Activated CD8-positive, alpha-beta memory T cell treated with anti-CD3 and anti-CD28 coated beads for 4 hours (primary cell): ENCODE data around the gene PEDS1.
"Not testable (repeated sequence)": the region's sequence is repeated elsewhere in the genome, so short reads cannot be mapped to it uniquely, and the experiment has no call there.

Experiments used
- DNase-seq, 2 donors: peaks; one replicate each; pipeline ENCODE4 v3.0.0-alpha.2; 2020; ENCODE audit warnings: low read depth in 2 of 2

Gene PEDS1

DNA sequence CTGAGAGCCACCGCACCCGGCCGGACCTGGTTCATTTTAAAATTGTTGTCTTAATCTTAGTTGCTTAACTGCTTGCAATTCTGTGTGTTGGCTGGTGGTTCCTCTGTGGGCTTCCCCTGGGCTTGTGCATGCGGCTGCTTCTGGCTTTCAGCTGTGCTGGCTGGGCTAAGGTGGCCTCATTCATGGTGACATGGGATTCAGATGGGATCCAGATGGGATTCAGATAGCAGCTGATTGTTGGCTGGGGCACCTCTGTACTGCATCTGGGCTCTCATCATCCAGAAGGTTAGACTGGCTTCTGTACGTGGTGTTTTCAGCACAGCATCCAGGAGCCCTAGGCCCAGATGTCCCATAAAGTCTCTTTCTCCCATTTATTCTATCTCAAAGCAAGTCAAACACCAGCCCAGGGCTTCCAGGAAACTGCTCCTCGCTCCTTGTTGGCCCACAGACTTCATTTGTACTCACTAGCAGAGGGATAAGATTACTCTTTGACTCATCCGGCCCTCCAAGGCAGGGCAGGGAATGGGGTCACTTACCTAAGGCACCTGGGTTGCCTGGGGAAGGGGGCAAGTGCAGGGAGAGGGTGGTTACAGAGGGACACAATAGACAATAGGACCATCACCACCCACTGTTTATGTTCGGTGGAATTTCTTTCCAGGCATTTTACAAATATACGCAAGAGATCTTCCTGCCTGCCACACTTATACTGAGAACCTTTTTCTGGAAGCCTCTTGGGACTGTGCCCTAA is 10.2 kb upstream of the PEDS1 start:
- no peak for DNase-seq

DNA sequence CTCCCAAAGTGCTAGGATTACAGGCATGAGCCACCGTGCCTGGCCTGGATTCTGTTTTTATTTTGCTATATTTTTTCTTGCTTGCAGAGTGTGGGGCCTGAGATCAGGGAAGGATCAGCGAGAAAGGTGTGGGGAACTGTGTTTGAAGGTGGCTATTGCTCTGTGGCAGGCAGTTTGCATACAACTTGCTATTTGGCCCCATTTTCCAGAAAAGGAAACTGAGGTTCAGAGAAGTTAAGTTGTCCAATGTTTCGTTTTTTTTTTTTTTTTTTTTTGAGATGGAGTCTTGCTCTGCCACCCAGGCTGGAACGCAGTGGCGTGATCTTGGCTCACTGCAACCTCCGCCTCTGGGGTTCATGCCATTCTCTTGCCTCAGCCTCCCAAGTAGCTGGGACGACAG is 8.0 kb upstream of the PEDS1 start:
- not testable (repeated sequence) for DNase-seq

DNA sequence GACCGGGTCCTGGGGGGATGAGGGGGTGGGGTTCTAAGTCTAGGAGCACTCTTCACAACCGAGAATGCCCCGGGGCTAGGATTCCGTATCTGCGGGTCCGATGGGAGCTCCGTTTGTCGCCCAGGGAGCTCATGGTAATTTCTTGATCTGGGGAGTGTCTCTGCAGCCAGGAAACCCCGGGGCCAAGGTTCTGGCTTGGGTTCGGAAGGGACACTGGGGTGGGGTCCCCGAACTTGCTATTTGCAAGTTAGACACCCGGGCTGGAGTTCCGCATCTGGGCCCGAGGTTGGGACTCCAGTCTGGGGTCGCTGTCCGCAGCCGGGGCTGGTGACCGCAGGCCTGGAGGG is 397 bp downstream of the PEDS1 start:
- DNase-seq, result no peak

DNA sequence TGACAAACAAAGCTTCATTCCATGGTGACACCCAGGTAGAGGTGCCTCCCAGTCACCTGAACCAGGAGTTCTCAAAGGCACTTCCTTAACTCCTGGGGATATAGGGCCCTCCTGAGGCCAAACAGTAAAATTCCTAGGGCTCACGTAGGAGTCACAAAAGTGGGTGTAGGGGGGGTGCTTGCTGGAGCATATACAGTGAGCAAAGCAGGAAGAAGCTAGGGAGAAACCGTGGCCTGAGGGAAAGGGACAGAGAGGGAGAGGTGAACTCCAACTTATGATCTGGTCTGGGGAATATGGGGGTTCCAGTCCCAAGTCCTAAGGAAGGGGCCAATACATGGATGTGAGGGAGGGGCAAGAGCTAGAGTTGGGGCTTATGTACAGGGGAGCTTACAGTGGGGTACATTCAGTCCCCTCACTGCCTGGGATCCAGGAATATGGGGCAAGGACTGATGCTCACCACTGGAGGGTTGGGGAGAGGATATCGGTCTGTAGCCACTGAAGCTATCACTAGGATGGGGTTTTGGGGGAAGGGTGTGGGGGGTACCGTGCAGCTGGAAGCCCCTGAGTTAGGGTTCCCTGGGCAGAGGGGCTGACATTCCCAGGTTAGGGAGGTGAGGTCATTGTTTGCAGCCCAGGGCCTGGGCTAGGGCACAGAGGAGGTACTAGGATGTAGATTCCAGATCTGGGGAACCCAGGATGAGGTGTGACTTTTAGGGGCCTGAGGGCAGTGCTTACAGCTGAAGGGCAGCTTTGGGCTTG is 950 bp downstream of the PEDS1 start:
- DNase-seq, result no peak

DNA sequence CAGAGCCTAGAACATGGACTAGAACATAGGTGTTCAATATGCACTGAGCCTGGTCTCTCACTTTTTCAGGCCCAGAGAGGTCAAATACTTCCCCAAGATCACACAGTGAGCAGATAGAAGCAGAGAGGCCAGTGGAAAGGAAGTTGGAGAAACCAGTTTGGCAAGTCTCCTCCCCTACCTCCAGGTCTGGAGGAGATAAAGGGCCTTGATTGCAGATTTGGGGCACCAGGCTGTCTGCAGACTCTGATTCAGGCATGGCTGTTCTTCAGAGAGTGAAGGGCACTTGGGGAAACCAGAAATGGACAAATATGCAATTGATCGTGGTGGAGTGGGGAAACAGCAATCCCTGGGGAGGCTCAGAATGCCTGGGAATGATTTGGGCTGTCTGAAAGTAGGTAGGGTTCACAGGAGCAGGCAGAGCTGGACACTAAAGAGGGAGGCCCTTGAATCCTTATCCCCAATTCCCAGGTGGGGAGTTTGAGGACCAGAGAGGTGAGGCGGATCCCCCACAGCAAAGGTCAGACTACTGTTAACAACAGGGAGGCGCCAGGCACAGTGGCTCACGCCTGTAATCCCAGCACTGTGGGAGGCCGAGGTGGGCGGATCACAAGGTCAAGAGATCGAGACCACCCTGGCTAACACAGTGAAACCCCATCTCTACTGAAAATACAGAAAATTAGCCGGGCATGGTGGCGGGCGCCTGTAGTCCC is 2.3 kb downstream of the PEDS1 start:
- DNase-seq, result no peak

DNA sequence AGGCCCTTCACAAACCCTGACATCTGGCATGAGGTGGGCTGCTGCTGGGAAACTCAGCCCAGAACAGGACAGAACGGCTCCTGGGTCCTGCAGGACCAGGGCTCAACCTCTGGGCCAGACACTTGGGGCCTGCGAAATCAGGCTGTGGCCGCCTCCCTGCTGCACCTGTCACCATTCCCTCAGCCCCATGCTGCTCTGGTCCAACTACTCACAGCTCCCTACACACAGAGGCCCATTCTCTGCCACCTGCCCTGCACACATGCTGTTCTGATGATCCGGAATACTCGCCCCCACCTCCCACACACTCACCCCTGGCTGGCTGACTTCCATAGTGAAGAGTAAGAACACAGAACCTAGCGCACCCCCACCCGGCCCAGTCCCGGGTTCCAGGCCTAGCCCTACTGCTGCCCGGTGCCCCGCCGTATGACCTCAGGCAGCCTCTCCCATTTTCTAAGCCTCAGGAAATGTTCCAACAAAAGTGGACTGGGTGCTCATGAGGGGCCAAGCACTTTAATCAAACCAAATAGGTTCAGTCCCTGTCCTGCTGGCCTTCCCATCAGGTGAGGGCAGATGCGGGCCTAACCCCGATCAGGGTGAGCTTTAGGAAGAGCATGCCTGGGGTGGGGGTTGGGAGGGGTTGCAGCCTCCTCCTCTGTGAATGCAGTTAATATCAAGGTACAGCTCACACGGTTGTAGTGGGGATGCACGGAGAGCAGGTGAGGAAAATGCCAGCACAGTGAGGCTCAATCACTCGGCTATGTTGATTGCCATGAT is 3.9 kb downstream of the PEDS1 start:
- no peak for DNase-seq

DNA sequence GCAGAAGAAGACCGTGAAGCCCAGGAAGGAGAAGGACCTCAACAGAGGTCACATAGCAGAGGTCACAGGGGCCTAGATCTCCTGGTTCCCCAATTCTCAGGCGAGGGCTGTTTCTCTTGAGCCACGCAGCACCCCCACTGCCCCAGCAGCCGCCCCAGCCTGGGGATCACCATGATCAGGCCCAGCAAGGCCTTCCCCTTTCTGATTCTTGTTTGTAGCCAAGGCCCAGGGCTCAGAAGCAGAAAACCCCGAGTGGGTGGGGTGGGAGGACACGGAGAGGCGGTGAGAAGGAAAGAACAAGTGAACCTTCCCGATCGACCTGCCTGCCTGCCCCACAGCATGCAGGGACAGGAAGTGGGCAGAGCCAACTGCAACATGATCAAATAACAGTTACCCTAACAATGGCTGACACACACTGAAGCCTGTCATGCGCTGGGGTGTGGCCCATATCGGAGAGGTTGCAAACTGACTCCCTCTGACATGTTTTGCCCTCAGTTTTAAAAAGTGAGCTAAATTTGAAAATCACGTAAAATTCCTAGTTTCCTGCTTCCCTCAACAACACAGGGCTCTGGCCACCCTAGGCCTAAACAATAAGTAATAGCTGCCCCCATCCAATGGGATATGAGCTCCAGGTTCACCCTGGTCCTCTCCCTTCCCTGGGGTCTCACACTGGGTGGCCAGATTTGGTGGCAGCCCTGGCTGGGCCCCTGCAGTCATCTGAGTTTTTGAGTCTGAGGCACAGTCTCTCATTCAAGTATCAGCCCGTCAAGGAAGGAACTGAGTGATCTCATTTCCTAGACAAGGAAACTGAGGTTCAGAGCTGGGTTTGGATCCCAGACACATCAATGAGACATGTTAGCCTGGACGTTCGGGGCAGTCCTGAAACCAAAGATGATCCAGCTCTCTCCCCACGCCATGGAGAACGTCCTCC is 6.5 kb downstream of the PEDS1 start:
- peak; percentile 62 to 76 for DNase-seq

DNA sequence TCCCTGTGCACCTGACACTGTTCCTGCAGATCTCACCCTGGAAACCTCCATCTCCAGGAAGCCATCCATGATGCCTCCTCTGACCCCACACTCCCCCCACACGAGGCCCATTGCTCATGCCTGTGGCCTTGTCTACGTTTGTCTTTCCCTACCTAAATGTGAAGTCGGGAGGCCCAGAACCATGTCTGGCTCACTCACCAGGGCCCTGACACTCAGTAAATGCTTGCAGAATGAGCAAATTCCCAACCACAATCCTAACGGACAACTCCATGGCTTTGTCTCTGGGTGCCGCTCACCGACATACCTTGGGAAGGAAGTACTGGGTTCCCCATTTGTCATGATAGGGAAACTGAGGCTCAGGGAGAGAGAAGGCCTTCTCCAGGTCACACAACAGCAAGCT is 7.3 kb downstream of the PEDS1 start:
- DNase-seq, result no peak

DNA sequence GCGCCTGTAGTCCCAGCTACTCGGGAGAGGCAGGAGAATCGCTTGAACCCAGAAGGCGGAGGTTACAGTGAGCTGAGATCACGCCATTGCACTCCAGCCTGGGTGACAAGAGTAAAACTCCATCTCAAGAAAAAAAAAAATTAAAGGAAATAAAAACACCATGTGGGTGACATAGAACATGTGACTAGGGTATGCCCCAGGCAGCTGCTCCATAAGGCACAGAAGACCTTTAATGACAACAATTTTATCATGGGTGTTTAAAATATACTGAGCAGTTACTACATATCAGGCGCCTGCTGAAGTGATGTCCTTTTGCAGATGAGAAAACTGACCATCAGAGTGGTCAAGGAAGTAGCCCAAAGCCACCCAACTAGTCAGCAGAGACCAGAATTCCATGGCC is 8.0 kb downstream of the PEDS1 start:
- no peak for DNase-seq

DNA sequence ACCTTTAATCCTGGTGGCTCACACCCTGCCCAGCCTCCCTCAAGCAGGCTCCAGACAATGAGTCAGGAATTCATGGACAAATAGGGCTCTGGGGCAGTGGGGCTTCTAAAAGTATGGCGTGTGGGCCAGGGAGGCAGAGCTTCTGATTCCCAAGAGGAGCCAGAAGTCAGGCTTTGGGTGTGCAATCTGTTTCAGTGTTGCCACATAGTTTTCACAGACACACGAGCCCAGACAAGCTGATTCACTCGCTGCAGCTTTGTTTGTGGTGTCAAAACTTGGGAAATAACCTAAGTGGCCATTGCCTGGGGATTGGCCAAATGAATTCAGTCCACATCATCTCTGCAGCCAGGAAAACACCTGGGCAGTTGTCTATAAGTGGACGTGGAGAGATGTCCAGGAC is 9.2 kb downstream of the PEDS1 start:
- no peak for DNase-seq

DNA sequence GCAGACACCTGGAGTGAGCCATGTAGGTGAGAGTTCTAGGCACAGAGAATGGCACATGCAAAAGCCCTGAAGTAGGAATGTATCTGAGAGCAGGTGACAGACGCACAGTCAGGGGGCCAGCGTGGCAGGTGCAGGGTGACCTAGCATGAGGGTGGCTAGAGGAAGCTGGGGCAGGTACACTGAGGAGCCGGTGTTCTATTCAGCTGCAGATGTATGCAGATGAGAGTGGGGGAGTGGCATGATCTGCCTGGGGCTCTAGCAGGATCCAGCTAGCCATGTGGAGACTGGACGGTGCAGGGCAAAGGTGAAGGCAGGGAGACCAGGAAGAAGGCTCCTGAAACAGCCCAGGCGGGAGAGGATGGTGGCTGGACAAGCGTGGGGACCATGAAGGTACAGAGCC is 10.7 kb downstream of the PEDS1 start:
- DNase-seq, result no peak

DNA sequence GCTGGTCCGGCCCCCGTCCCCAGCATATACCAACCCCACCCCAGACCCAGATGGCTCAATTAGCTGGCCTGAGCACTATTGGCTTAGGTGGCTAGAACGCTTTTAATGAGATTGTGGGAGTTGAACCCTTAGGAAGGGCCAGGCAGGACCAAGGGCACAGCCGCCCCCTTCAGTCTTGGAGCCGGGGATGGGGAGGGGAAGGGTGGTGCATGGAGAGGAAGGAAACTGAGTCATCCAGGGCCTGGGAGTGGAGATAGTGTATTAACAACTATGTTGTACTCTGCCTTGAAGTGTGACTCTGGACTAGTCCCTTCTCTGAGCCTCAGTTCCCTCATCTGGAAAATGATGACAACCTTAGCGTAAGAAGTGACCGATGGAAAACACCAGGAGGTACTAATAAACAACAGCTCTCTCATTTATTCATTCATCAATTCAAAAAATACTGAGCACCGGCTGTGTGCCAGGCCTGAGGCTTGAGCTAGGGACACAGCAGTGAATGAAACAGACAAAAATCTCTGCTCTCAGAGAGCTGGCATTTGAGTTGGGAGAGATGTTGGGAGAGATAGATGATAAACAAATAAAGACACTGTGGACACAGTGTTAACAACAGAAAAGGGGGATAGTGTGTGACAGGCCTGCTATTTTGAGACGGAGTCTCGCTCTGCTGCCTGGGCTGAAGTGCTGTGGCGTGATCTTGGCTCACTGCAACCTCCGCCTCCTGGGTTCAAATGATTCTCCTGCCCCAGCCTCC is 11.5 kb downstream of the PEDS1 start:
- DNase-seq, result no peak

DNA sequence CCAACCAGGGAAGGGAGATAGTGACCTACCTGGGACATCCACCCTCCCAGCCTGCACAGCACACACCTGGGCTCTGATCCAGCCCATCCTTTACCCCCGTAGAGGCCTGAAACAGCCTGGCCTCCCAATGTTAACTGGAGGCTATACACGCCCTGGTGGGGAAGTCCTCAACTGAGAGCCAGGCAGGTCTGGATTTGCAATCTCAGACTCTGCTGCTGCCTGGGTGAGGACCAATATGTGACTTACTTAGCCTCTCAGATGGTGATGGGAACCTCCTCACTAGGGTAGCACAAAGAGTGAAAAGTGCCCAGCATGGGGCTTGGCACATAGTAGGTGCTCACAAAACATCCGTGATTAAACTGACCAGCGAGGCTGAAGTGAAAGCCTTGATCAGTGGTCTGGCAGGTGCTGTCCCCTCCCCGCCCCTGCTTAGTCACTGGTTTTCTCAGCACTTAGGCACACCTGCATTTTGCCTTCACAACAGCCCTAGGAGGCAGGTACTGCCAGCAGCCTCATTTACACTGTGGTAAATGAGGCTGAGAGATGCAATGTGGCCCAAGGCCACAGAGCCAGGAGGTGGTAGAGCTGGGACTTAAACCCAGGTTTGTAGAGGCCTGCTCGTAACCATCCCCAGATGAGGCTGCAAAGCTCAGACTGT is 12.4 kb downstream of the PEDS1 start:
- no peak for DNase-seq

DNA sequence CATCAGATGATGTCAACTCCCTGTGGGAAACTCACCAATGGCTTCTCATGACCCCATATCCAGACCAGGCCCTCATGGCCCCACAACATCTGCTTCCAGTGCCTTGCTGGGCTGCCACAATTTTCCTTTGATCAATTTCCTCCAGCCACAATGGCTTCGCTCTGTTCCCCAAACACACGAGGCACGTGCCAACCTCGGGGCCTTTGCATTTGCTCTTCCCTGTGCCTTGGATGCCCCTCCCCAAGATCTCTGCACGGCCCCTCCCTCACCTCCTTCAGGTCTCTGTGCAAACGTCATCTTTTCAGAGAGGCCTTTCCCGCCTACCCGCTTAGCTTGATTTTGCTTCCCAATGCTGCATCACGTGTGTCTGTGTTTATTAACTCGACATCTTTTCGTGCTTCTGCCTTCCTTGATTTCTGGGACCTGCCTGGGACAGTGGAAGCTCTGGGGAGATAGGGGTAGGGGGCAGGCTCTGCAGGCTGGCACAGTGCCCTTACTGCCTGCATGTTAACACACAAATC is 13.1 kb downstream of the PEDS1 start:
- DNase-seq, result no peak

DNA sequence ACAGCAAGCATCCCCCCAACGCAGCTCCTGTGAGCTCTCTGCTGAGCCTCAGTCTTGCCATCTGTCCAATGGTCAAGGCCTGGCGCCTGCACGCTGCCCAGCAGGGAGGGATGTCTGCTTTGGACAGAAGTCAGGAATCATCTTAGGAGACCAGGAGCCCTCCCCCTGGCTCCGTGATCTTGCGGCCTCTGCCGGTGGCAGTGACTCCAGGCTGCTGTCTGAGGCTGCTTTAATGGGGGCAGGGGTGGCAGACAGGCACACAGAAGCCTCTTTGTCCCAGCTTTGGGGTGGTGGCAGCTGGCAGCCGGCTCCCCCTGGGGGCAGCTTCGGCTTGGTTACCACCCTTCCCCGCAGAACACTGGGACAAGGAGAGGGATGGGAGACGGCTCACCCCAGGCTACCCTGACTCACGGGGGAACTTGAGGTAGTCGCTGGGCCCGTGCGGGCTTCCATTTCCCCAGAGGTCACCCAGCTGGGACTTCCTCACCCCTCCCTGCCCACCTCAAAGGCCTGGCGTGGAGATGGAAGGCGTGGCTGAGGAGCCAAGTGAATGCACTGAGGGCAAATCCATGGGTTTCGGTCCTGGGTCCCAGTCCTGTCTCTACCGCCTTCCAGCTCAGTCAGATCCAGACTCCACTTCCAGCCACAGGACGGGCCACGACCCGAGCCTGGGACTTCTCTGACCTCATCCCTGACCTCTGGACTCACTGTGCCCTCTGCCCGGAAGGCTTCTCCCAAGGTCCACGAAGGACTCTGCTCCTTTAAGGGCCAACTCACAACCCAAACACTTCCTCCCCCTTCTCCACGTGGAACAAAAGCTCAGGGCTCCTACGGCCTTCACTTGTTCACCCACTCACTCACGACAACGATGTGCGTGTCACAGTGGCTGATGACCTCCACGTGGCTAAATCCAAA is 14.8 kb downstream of the PEDS1 start:
- no peak for DNase-seq

DNA sequence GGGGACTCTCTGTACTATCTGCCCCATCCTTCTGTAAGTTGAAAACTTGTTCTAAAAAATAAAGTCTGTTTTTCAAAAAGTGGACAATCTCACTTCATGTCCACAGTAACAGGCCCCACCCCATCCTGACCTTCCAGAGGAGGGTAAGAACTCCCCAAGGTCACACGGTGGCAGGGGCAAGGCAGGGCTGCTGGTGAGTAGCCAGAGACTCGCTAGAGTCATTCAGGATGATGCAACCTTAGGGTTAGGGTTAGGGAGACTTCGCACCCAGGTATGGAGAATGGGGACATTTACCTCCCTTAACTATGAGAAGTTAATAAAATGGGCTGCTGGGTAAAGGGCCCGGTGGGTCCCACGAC is 15.4 kb downstream of the PEDS1 start:
- DNase-seq, result no peak

DNA sequence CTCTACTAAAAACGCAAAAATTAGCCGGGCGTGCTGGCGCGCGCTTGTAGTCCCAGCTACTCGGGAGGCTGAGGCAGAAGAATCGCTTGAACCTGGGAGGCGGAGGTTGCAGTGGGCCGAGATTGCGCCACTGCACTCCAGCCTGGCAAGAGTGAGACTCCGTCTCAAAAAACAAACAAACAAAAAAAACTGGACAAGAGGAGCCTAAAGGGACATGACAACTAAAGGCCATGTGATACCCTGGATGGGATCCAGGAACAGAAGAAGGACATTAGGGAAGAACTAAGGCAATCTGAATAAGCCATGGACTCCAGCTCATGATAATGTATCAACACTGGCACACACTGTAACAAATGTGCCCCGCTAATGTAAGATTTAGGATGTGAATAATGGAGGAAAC is 15.8 kb downstream of the PEDS1 start:
- not testable (repeated sequence) for DNase-seq

DNA sequence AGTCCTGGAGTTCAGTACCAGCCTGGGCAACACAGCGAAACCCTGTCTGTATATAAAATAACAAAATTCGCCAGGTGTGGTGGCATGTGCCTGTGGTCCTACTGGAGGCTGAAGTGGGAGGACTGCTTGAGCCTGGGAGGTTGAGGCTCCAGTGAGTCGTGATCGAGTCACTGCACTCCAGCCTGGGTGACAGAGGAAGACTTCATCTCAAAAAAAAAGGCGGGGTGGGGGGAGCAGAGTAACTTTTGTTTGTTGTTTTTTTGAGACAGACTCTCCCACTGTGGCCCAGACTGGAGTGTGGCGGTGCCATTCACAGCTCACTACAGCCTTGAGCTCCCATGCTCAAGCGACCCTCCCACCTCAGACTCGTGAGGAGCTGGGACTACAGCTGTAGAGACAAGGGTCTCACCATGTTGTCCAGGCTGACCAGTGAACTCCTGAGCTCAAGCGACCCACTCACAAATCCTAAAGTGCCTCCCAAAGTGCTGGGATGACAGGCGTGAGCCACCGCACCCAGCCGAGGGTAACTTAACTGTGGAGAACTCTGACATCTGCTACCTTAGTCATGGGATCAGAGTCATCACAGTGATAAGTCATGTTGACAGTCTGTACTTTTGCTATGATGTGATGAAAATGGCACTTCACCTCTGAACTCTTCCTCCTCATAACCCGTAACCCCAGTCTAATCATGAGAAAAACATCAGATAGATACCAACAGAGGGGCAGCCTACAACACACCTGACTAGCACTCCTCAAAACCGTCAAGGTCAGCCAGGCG is 16.5 kb downstream of the PEDS1 start:
- DNase-seq, result no peak
